ENCODE results near the gene MINDY4.

Gene MINDY4

DNA sequence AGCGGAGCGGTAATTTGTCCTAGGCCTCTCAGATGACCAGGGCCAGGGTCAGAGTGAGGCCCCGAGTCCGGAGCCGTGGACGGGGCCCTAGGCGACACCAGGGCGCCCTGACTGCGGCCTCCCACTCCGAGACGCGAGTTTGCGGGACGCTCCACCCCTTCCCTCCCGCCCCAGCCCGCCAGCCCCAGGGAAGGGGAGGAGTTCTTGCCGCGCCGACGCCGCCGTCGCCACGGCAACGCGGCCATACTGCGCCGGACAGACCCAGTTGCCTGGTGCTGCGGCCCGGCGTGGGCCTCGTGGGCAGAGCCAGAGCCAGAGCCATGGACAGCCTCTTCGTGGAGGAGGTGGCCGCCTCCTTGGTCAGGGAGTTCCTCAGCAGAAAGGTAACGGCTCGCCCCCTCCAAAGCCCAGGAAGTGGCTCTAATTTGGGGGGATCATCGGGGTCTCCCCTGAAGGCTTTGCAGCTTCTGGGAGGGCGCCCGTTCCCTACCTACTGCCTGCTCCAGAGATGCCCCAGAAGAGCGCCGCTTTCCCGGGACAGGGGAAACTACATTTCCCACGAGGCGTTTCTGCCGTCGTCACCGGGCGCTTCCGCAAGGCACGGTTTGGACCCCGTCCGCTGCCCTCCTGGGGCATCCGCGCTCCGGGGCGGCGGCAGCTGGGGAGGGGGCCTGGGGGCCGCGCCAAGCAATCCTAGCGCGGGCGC, at the start of gene MINDY4:
MINDY4 (plus strand) TSS at position 244 of the 706 bp plus-strand sequence; CDS start at position 321, 77 bp downstream.
- DNase-seq, result peak; percentile 84

DNA sequence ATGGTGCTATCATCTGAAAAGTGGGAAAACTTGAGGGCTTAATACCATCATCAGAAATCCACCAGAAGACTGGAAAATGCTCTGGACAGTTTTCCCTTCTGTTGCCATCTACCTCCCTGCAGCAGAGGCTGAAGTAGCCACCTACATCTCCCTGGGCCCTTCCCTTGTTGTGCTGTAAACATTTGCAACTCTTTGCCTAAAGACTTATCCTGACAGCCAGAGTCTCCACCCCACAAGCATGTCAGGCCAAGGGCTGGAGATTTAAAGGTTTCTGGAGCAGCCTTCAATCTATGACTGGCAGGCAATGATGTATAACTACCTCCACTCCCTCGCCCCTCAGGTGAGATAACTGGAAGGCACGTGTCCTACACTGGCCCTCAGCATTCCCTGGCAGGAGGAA, 49.0 kb upstream of the MINDY4 start:
- DNase-seq, result no peak

DNA sequence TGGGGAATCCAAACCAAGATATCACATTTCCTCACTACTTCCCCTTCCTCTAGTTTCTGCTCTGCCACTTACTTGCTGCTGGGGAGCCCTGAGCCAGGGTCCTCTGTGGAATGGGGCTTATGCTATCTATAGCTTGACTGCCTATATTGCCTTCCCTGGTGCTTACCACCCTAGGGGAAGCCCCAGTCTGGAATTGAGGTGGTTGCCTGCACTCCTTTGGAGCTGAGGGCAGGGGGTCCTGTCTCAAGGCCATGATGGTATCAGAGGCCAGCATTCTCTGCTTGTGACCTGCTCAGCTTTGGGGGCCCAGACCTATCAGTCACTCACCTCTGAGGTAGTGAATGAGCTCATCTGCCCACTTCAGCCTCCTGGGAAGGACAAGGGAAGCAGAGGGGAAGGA, 48.5 kb upstream of the MINDY4 start:
- no peak for DNase-seq

DNA sequence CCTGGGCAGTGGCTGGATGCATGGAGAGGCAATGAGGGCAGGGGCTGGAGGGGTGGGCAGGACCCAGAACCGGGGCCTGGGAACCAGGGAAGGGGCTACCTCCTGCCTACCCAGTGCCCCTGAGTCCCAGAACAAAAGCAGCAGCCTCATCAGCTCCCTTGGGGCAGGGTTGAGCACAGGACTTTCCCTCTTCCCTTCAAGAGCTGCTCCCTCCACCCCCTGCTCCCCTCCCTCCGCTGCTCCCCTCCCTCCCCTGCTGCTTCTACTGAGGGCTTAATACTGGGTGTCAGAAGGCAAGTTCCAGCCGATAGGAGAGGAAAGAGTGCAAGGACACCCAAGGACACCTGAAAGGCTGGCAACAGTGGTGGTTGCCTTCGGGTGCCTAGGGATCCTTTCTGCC, 47.4 kb upstream of the MINDY4 start:
- DNase-seq, result no peak

DNA sequence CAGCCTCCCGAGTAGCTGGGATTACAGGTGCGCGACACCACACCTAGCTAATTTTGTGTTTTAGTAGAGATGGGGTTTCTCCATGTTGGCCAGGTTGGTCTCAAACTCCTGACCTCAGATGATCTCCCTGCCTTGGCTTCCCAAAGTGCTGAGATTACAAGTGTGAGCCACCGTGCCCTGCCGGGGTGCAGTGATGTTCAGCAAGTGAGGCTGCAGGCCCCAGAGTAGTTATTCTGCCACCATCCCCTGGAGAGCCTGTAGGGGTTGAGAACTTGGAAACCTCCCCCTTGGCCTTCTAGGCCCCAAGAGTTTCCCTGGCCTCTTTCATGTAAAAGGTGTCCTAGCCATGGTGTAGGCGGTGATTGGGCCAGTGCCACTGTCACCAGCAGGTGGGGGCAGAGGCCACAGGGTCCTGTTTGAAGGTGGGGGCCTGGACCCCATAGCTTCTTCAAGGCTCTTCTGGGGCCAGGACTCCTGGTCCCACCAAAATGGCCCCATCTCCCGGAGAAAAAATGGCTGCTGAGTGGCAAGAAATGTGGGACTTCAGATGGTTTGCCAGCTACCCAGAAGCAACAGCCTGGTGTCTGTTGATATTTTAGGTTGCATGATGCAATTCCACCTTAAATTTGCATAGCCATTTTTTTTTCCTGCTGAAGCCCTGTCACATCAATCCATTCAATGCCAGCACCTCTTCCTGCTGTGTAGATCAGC, 44.8 kb upstream of the MINDY4 start:
- DNase-seq, result no peak

DNA sequence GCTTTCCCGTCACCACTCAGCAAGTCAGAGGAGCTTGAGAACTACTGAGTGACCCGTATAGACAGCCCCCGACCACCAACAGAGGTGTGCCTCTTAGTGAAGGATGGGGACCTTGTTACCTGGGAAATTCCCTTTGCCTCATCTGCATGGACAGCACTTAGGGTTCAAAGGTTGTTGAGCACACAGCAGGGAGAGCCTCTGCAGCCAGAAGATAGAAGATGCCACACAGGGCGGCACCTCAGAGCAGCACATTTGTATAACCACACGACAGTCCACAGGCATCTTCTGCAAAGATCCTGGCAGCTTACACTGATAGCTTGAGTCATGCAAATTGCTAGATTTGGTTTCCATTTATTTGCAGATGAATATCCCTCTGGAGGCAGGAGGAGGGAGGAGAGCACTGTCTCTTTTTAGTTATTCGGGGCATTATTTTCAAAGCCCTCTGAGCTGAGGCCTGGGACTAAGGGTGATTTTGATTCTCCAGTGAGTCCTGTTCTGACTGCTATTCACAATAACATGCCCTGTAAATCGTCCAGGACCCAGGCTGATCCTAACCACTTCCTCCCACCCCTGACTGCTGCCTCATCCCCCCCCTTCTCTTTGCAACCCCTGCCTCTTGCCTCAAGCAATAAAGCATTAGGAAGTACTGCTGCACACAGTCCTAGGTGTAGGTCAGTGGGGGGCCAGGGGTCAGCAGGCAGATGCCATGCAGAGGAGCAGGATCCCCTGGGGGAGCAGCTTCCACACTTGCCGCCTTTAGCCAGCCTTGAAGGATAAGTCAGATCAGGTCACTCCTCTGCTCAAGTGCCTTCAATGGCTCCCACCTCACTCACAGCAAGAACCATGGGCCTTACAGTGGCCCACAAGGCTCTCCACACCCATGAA, 43.9 kb upstream of the MINDY4 start:
- peak; percentile 42 for DNase-seq

DNA sequence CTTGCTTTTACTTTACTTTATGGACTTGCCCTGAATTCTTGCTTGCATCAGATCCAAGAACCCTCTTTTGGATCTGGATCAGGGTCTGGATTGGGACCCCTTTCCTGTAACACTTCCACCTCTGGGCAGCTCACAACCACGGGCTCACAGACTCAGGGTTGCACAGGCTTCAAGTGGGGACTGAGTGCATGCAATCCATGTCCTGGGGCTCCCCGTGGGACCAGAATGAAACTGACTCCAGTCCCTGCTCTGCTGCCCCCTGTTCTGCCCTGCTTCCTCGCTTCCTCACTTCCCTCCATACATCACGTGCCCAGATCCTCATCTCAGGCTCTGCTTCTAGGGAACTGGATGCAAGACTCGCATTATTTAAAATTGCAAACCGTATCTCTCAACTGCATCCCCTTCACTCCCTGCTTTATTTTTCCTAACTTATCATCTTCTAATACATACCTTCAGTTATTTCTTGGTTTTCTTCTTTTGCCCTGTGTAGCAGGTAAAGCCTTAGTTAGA, 42.6 kb upstream of the MINDY4 start:
- DNase-seq, result no peak

DNA sequence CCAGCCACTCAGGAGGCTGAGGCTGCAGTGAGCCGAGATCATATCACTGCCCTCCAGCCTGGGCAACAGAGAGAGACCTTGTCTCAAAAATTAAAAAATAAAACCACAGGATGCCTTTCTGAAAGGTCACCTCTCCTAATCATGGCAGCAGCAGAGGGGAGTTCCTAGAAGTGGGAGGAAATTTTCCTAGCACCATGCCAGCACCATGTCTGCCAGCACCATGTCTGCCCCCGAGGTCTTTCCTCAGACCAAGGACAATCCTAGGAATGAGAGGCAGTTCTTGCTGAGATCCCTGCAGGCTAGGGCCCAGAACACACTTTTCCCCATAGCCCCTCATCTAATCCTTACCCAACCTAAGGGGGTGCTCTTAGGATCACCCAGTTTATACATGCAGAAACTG, 41.6 kb upstream of the MINDY4 start:
- DNase-seq, result no peak

DNA sequence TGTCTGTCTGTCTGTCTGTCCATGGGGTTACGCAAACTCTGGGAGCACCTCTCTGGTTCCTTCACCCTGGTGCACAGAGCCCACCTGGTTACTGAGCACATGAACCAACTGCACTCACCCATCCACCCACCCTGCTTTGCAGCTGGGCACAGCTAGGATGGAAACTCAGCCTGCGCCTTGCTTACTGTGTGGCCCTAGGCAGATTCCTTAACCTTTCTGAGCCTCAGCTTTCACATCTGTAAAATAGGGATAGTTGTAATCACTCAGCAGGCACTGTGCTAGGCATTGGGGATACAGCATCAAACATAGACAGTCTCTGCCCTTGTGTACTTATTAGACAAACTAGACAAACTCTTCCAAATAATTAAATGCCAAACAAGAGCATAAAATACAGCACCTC, 41.1 kb upstream of the MINDY4 start:
- DNase-seq, result no peak

DNA sequence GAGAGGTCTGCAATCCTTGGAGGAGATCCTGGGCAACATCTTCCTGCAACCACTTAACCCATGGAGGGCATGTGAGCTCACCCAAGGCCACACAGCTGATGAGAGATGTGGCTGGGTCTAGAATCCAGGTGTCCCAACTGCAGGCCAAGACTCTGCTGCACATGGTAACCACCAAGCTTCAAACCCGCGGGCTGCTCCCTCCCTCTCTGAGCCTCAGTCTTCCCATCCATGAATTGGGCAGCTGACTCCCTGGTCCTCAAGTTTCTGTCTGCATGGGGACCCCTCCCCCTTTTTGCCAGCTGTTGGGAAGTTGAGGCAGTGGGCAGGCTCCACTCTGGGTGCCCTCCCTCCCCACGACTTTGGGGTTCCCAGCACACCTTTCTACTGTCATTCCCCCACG, 40.2 kb upstream of the MINDY4 start:
- DNase-seq, result no peak

DNA sequence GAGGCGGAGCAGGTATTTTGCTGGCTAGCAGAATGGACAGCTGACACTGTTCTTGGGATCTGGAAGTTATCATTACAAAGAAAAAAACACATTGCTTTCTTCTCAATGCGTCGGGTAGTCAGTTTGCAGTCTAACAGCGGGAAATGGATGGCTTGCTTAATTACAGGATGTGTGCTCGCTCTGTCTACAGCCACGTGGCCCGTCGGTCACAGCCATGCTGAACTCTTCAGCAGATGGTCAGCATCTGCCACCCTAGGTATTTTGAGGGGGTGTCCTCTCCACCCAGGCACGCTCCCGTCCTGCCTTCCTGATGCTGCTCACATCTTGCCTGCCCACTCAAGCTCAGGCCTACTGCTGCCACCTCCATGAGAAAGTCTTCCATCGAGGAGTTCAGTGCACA, 39.6 kb upstream of the MINDY4 start:
- DNase-seq, result no peak

DNA sequence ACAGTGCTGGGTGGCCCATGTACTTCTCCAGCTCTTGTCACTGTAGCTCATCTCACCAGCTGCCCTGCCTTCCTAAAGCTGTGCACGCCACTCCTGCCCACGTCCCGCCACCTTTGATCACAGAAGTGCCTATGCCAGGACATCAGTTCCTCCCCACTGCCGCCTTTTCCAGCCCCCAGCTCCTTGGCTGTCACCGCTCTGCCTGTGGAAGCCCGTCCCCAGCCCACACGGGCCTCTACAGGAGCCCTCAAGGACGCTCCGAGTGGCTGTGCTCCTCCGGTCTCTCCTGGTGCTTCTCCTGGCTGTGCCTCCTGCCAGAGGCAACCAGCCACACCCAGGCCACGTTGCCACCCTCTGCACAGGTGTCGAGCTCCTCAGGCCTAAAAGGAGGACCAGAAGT, 38.6 kb upstream of the MINDY4 start:
- no peak for DNase-seq

DNA sequence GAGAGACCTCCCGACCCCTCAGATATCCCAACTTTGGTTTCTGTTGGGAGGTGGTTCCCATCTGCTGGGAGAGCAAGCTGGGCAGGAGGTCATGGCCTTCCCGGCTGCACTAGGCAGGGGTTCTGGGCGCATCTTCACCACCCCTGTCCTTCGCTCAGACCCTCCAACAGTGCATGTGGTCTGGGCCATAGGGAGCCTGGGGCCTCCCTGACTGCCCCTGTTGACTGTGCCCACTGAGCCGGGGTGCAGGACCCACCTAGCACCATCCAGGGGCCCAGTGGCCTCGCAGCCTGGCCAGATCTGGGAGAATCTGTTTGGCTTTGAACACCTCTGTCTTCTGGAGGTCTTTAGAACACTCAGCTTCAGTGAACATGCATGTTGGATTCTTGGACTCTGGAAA, 38.0 kb upstream of the MINDY4 start:
- DNase-seq, result no peak

DNA sequence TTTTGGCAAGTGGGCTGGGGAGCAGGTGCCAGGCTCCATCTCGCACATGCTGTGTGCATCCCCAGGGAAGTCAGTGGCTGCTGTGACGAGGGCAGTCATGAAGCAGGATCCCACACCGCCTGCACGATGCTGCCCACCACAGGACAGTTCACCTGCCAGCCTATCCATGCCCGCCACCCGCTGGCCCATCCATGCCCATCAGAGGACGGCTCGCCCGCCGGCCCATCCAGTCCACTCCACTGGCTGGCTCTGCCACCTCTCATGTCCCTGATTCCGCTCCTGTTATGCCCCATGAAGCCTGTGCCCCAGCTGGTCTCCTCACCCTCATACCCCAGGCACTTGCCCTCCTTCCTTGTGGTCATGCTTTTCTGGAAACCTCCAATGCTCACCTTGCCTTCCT, 37.5 kb upstream of the MINDY4 start:
- no peak for DNase-seq

DNA sequence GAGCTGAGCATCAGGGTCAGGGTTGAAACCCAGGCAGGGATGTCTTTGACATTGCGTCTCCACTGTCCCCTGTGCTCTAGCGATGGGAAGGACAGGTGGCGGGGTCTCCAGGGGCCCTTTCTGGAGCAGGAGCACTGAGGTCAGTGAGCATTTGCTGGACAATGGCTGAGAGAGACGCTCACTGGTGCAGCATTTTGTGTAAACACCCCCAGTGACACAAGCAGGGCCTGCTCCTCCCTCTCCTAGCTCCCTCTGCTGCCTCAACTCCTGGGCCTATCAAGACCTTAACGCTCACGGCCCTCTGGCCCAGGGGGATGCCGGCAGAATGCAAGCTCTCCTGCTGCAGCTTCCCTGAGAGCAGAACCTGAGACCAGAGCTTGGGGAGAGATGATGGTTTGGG, 36.7 kb upstream of the MINDY4 start:
- no peak for DNase-seq

DNA sequence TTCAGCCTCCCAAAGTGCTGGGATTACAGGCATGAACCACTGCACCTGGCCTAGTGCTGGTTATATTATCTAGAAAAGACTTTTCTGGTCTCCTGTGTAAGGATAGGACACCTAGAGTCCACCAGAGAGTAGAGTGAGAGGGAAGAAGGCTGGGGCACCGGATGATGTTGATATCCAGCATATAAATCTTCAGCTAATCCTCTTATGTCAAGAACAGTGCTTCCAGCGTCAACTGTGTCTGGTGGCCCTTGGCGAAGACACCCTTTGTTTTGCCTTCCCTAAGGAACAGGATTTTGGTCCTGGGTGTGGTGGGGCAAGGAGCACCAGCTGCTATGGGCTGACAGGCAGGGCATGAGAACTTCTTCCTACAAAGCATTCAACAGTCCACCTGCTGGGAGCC, 35.6 kb upstream of the MINDY4 start:
- DNase-seq, result no peak

DNA sequence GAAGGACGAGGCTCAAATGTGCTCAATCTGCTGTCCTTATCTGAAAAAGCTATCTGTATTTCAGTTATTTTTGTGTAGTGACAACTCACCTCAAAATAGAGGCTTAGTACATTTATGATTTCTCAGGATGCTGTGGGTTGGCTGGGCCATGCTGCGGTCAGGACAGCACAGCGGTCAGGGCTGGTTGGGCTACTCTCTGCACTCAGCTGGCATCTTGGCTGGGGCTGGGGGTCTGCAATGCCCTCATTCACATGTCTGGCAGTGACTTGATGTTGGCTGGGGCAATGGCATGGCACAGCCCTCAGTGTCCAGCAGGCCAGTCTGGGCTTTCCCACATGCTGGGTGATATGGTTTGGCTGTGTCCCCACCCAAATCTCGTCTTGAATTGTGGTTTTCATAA, 34.9 kb upstream of the MINDY4 start:
- DNase-seq, result no peak

DNA sequence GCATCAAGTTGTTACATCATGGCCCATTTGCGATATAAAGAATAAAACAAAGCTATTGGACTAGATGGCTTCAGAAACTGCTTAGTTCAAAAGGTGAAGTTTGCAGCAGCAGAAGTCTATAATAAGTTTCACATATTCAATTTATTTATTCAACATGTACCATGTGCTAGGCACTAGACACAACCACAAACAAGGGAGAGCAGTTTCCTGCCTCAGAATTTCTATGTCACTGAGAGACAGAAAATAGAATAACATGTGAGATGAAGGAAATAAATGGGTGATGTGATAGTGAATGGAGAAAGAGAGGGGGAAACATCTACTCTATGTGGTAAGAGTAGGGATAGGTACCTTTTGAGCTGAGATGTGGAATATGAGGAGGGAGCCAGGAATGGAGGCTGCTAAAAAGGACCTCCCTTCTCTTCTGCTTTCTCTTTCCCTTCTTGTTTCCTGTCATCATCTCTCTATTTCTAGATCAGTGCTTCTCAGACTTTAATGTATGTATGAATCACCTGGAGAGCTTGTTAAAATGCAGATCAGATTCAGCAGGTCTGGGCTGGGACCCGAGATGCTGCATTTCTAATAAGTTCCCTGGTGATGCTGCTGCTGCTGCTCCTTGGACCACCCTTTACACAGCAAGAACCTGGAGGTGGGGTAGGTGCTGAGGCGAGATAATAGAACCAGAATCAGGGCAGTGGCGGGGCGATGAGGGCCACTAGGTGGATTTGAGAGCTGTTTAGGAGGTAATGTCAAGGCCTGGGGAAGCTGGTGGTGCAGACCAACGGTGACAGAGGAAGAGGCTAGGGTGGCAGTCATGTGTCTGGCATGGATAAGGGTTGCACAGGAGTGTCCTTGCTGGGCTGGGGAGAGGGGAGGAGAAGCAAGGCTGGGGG, 32.9 kb upstream of the MINDY4 start:
- DNase-seq, result no peak

DNA sequence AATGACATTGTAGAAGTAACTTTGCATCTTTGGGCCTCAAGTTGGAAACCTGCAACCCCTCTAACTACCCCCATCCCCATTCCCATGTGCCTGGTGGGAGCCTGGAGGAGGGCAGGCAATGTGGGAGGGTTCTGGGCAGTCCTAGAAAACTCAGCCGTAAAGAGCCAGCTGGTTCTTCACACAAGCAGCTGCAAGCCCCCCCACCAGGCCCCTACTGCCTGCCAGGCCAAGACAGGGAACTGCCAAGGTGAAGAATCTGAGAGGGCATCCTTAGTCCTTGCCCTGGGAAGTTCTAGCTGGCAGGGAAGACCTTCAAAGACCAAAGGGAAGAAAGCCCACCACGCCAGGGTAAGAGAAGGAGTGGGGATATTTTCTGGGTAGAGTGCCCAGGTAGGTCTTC, 31.5 kb upstream of the MINDY4 start:
- no peak for DNase-seq

DNA sequence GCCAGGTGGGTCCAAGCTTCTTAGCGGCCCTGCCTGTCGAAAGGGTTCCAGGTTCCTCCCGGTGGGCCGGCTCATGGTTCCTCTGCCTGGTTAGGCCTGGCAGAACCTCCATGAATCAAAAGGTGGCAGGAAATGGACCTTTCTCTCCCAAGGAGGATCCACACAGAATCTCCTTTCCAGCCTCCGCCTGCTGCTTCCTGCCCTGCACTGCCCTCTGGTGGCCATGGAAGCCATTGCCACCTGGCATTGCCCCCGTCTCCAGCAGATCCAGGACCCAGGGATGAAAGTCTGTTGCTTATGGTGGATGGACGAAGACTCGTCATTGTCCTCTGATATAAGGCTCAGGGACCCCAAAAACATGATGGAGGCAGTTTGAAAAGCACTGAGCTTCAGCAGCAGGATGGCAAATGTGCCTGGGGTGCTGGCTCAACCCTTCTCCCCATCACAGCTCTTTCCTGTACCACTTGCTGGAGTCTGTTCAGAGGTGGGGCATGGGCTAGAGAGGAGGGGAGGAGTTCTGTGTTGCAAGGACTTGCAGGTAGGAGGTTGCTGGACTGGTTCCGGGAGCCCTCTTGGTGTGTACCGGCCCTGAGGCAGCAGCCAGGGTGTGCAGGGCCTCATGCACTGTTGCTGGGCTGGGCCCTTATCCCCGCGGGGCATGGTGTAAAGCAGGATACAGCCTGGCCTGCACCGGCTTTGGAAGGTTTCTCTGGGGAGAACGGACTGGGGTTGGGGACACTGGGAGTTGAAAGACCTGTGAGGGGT, 30.6 kb upstream of the MINDY4 start:
- peak; percentile 80 for DNase-seq

DNA sequence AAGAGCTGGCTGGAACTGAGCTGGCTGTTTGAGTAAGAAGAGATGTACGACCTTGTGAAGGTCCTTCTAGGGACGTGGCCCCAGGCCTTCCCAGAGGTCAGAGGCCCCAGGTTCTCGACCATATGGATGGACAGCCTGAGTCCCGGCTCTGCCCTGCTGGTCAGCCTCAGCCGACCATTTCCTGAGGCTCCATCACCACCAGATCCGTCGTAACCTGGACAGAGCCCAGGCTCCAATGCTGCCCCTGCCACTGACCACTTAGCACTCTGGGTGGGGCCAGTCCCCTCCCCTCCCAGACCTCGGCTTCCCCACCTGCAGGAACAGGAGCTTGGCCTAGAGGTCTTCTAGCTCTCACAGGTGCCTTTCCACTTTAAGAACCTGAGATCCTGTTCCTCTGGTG, 29.9 kb upstream of the MINDY4 start:
- DNase-seq, result no peak

Data from activated CD4-positive, alpha-beta T cell treated with anti-CD3 and anti-CD28 coated beads, Interleukin-2, Interleukin-6, amounts not matched to agents 100 ng/mL and 50 ng/mL, durations not matched to agents 16 hours and 8 hours (primary cell).